Measurements from ENCODE around the gene SEMA4D.

Gene SEMA4D

DNA sequence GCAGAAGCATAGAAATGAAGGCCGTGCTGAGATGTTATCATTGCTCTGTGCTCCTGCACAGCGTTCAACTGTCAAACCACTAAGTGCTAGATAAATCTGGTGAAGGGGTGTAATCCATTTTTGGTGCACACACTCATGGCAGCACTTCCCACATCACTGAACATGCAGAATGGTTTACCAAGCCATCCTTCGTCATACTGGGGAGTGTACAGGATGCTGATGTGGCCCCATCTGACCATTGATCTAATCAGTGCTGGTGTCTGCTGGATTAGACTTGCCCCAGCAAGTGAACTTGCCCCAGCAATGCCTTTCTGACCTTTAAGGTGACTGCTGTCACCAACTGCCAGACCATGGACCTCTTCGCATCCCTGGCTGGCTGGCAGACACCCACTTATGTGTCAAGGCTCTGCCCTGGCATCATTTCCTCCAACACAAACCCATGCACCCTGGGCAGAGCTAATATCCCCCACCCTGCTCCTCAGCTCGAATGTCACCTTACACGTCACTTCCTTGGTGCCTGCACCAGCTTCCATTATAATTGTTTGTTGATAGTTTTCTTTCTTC lies 4.2 kb upstream of the SEMA4D start:
- Histone ChIP-seq H3K9me2 (replicated peaks; ENCODE audit: low read depth, low read length) (no peaks in the 10 kb centered on the region), H3F3A (ENCODE audit: low read depth) (no peaks in the 10 kb centered on the region; the same call in 1 of the 2 replicates), H3K79me2 (ENCODE audit: insufficient read depth, low read length) (peaks cover 24% of the 10 kb centered on the region), H3K9me3 (ENCODE audit: insufficient read depth, low read depth, low read length) (no peaks in the 10 kb centered on the region), H3K9ac (ENCODE audit: low read depth, low read length, poor library complexity, severe bottlenecking) (peak overlapping the region; percentile 94), H3K4me1 (ENCODE audit: insufficient read depth, low read length, poor library complexity, severe bottlenecking) (peaks cover 77% of the 10 kb centered on the region), H3K4me2 (ENCODE audit: low read depth, low read length, poor library complexity, severe bottlenecking) (peak overlapping the region; percentile 62), H3K27me3 (ENCODE audit: insufficient read depth, low read length, poor library complexity, severe bottlenecking) (no peaks in the 10 kb centered on the region), H3K4me3 (ENCODE audit: low read length, poor library complexity, severe bottlenecking) (peak overlapping the region; percentile 16), H4K20me1 (ENCODE audit: insufficient read depth, low read length, poor library complexity, severe bottlenecking) (peaks cover under 1% of the 10 kb centered on the region), H3K36me3 (ENCODE audit: insufficient read depth, low read length) (no peaks in the 10 kb centered on the region), H2AFZ (ENCODE audit: low read length) (no peak overlapping the region)
- TF ChIP-seq EZH2phosphoT487 (IDR thresholded peaks at IDR 0.05; ENCODE audit: borderline replicate concordance) = no peak
- TF ChIP-seq, protein P1, sequence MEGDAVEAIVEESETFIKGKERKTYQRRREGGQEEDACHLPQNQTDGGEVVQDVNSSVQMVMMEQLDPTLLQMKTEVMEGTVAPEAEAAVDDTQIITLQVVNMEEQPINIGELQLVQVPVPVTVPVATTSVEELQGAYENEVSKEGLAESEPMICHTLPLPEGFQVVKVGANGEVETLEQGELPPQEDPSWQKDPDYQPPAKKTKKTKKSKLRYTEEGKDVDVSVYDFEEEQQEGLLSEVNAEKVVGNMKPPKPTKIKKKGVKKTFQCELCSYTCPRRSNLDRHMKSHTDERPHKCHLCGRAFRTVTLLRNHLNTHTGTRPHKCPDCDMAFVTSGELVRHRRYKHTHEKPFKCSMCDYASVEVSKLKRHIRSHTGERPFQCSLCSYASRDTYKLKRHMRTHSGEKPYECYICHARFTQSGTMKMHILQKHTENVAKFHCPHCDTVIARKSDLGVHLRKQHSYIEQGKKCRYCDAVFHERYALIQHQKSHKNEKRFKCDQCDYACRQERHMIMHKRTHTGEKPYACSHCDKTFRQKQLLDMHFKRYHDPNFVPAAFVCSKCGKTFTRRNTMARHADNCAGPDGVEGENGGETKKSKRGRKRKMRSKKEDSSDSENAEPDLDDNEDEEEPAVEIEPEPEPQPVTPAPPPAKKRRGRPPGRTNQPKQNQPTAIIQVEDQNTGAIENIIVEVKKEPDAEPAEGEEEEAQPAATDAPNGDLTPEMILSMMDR (conservative IDR thresholded peaks at IDR 0.05; ENCODE audit: low read length) = no peak

DNA sequence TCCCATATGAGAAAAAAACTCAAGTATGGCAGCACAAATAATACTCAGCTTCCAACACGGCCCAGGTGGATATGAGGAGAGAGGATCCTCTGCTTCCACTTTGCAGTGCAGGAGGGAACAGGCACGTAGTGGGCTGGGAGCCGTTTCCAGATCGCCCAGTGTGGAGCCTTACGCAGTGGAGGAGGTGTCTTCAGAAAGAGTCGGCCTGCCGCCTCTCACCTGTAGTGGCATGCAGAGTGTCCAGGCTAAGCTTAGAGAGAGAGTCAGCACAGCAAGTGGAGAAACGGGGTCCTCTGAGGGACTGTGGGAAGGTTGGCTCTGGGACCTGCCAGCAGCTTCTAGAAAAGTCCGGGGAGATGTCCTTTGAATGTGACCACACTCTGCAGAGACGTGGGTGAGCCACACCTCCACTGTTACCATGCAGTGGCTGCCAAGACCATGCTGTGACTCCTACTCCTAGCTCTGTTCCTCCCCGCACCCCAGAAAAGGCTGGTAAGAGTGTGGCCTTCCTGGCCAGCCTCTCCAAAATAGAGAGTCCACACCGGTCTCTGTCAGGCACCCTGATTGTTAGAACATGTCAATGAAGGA lies 3.5 kb upstream of the SEMA4D start:
- H3K4me2 ChIP-seq (ENCODE audit: low read depth, low read length, poor library complexity, severe bottlenecking) = peak overlapping the region; percentile 62

DNA sequence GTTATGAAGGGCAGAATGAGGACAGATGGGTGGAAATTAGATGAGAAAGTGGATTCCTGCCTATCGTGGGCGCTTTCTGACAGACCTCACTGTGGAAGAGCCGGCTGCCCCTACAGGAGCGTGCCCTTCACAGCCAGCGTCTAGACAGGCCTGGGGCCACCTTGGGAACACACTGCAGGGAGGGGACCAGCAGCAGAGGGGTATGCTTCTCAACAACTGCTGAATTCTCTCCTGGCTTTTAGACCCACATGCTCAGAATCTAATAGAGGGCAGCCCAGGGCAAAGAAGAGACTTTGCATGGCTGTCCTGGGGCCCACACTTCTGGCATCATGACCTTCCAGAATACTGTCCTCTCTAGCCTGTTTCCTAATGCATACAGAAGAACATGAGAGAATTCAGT lies 2.1 kb upstream of the SEMA4D start:
- peaks cover 61% of the 10 kb centered on the region for H3K4me1 ChIP-seq (ENCODE audit: insufficient read depth, low read length, poor library complexity, severe bottlenecking)
- no peaks in the 10 kb centered on the region for H3K27me3 ChIP-seq (ENCODE audit: insufficient read depth, low read length, poor library complexity, severe bottlenecking)
- TF ChIP-seq EZH2phosphoT487 (IDR thresholded peaks at IDR 0.05; ENCODE audit: borderline replicate concordance) = no peak
- TF ChIP-seq, protein P1 (conservative IDR thresholded peaks at IDR 0.05; ENCODE audit: low read length) = no peak
- H3K9me3 ChIP-seq (ENCODE audit: insufficient read depth, low read depth, low read length) = no peaks in the 10 kb centered on the region
- H3K9me2 ChIP-seq (replicated peaks; ENCODE audit: low read depth, low read length) = no peaks in the 10 kb centered on the region
- peaks cover 22% of the 10 kb centered on the region for H4K20me1 ChIP-seq (ENCODE audit: insufficient read depth, low read length, poor library complexity, severe bottlenecking)
- H3K9ac ChIP-seq (ENCODE audit: low read depth, low read length, poor library complexity, severe bottlenecking) = peak overlapping the region; percentile 94
- peaks cover 45% of the 10 kb centered on the region for H3K79me2 ChIP-seq (ENCODE audit: insufficient read depth, low read length)
- H3K4me3 ChIP-seq (ENCODE audit: low read length, poor library complexity, severe bottlenecking) = peak overlapping the region; percentile 73
- H3K36me3 ChIP-seq (ENCODE audit: insufficient read depth, low read length) = no peaks in the 10 kb centered on the region
- peak overlapping the region; percentile 93 for H3K4me2 ChIP-seq (ENCODE audit: low read depth, low read length, poor library complexity, severe bottlenecking)
- H2AFZ ChIP-seq (ENCODE audit: low read length) = no peak overlapping the region
- no peaks in the 10 kb centered on the region; the same call in 1 of the 2 replicates for H3F3A ChIP-seq (ENCODE audit: low read depth)

More for the DNA sequence above, 3.5 kb upstream of the SEMA4D start:
- TF ChIP-seq, protein P1 (conservative IDR thresholded peaks at IDR 0.05; ENCODE audit: low read length) = no peak
- Histone ChIP-seq H3K79me2 (ENCODE audit: insufficient read depth, low read length) (peaks cover 31% of the 10 kb centered on the region), H3K4me1 (ENCODE audit: insufficient read depth, low read length, poor library complexity, severe bottlenecking) (peaks cover 70% of the 10 kb centered on the region), H3K36me3 (ENCODE audit: insufficient read depth, low read length) (no peaks in the 10 kb centered on the region), H3K9ac (ENCODE audit: low read depth, low read length, poor library complexity, severe bottlenecking) (peak overlapping the region; percentile 94), H3K4me3 (ENCODE audit: low read length, poor library complexity, severe bottlenecking) (peak overlapping the region; percentile 16), H3K9me3 (ENCODE audit: insufficient read depth, low read depth, low read length) (no peaks in the 10 kb centered on the region), H3F3A (ENCODE audit: low read depth) (no peaks in the 10 kb centered on the region; the same call in 1 of the 2 replicates), H3K9me2 (replicated peaks; ENCODE audit: low read depth, low read length) (no peaks in the 10 kb centered on the region), H2AFZ (ENCODE audit: low read length) (no peak overlapping the region), H4K20me1 (ENCODE audit: insufficient read depth, low read length, poor library complexity, severe bottlenecking) (peaks cover 8% of the 10 kb centered on the region), H3K27me3 (ENCODE audit: insufficient read depth, low read length, poor library complexity, severe bottlenecking) (no peaks in the 10 kb centered on the region)
